ENCODE measurements around the gene B3GNT7. TPM values are rescaled to one million over a fixed set of nuclear protein-coding genes. Genes with fewer than 3 reads are reported as not detected.

Gene B3GNT7
- total RNA-seq, 1 donor from 2014 or later, result 0.90 TPM

GRCh38 chr2:231380991-231381847 is 14.3 kb upstream of the B3GNT7 start:
- Histone ChIP-seq H3K27ac (no peak overlapping the region), H2AFZ (replicated peaks) (no peak overlapping the region), H4K20me1 (ENCODE audit: low read depth) (no peaks in the 10 kb centered on the region), H3K9ac (no peak overlapping the region), H3K4me3 (no peak overlapping the region), H3K4me1 (peaks cover 4% of the 10 kb centered on the region), H3K9me3 (ENCODE audit: low read depth) (no peaks in the 10 kb centered on the region), H3F3A (ENCODE audit: low read depth) (no peaks in the 10 kb centered on the region), H3K36me3 (no peaks in the 10 kb centered on the region), H3K4me2 (no peak overlapping the region), H3K27me3 (peaks cover 6% of the 10 kb centered on the region), H3K79me2 (ENCODE audit: low read depth) (no peaks in the 10 kb centered on the region)
- Mint-ChIP-seq H3K36me3 (peaks cover 9% of the 10 kb centered on the region), H3K27me3 (ENCODE audit: insufficient read depth, low read depth) (peaks cover 13% of the 10 kb centered on the region), H3K4me1 (peaks cover 17% of the 10 kb centered on the region), H3K27ac (no peak overlapping the region), H3K9me3 (peaks cover 16% of the 10 kb centered on the region), H3K4me3 (no peak overlapping the region)
- TF ChIP-seq EZH2phosphoT487 (IDR thresholded peaks at IDR 0.05), result no peak
- TF ChIP-seq, protein P1, sequence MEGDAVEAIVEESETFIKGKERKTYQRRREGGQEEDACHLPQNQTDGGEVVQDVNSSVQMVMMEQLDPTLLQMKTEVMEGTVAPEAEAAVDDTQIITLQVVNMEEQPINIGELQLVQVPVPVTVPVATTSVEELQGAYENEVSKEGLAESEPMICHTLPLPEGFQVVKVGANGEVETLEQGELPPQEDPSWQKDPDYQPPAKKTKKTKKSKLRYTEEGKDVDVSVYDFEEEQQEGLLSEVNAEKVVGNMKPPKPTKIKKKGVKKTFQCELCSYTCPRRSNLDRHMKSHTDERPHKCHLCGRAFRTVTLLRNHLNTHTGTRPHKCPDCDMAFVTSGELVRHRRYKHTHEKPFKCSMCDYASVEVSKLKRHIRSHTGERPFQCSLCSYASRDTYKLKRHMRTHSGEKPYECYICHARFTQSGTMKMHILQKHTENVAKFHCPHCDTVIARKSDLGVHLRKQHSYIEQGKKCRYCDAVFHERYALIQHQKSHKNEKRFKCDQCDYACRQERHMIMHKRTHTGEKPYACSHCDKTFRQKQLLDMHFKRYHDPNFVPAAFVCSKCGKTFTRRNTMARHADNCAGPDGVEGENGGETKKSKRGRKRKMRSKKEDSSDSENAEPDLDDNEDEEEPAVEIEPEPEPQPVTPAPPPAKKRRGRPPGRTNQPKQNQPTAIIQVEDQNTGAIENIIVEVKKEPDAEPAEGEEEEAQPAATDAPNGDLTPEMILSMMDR (IDR thresholded peaks at IDR 0.05), result no peak
- no peak for TF ChIP-seq EZH2 (IDR thresholded peaks at IDR 0.05)
- no peak for DNase-seq (ENCODE audit: low spot score)

GRCh38 chr2:231382116-231382515 is 13.4 kb upstream of the B3GNT7 start:
- Histone ChIP-seq H3K9me3 (ENCODE audit: low read depth) (no peaks in the 10 kb centered on the region), H3K27me3 (peaks cover under 1% of the 10 kb centered on the region), H3K4me3 (no peak overlapping the region), H3K27ac (no peak overlapping the region), H2AFZ (replicated peaks) (no peak overlapping the region), H3K4me1 (peaks cover 4% of the 10 kb centered on the region), H3K36me3 (no peaks in the 10 kb centered on the region), H3K9ac (no peak overlapping the region), H3F3A (ENCODE audit: low read depth) (no peaks in the 10 kb centered on the region), H3K4me2 (no peak overlapping the region), H4K20me1 (ENCODE audit: low read depth) (no peaks in the 10 kb centered on the region), H3K79me2 (ENCODE audit: low read depth) (no peaks in the 10 kb centered on the region)
- no peak for DNase-seq (ENCODE audit: low spot score)
- TF ChIP-seq, protein P1 (IDR thresholded peaks at IDR 0.05), result no peak
- TF ChIP-seq EZH2 (IDR thresholded peaks at IDR 0.05) (no peak), EZH2phosphoT487 (IDR thresholded peaks at IDR 0.05) (no peak)
- H3K9me3 Mint-ChIP-seq, result peaks cover 16% of the 10 kb centered on the region
- peaks cover 13% of the 10 kb centered on the region for H3K27me3 Mint-ChIP-seq (ENCODE audit: insufficient read depth, low read depth)
- H3K4me3 Mint-ChIP-seq, result no peak overlapping the region
- peaks cover 8% of the 10 kb centered on the region for H3K4me1 Mint-ChIP-seq
- H3K36me3 Mint-ChIP-seq, result peaks cover 7% of the 10 kb centered on the region
- no peak overlapping the region for H3K27ac Mint-ChIP-seq

- no peak overlapping the region for H3K4me3 ChIP-seq
Observed at GRCh38 chr2:231383416-231384108, 11.9 kb upstream of the B3GNT7 start.

More at GRCh38 chr2:231383416-231384108, 11.9 kb upstream of the B3GNT7 start:
- Histone ChIP-seq H3K27ac (no peak overlapping the region), H3K9me3 (ENCODE audit: low read depth) (no peaks in the 10 kb centered on the region), H3K4me2 (no peak overlapping the region), H3K27me3 (no peaks in the 10 kb centered on the region), H3K9ac (no peak overlapping the region), H2AFZ (replicated peaks) (no peak overlapping the region), H3K4me1 (peaks cover 4% of the 10 kb centered on the region), H3K36me3 (no peaks in the 10 kb centered on the region), H3F3A (ENCODE audit: low read depth) (no peaks in the 10 kb centered on the region), H4K20me1 (ENCODE audit: low read depth) (no peaks in the 10 kb centered on the region), H3K79me2 (ENCODE audit: low read depth) (no peaks in the 10 kb centered on the region)
- peaks cover 13% of the 10 kb centered on the region for H3K27me3 Mint-ChIP-seq (ENCODE audit: insufficient read depth, low read depth)
- TF ChIP-seq EZH2phosphoT487 (IDR thresholded peaks at IDR 0.05), result no peak
- TF ChIP-seq EZH2 (IDR thresholded peaks at IDR 0.05), result no peak
- TF ChIP-seq, protein P1 (IDR thresholded peaks at IDR 0.05), result no peak
- H3K4me1 Mint-ChIP-seq, result peaks cover 5% of the 10 kb centered on the region
- peaks cover 6% of the 10 kb centered on the region for H3K36me3 Mint-ChIP-seq
- DNase-seq (ENCODE audit: low spot score), result no peak
- H3K4me3 Mint-ChIP-seq, result no peak overlapping the region
- H3K27ac Mint-ChIP-seq, result no peak overlapping the region
- H3K9me3 Mint-ChIP-seq, result peaks cover 16% of the 10 kb centered on the region

Data from neural progenitor cell (in vitro differentiated cells).